RWPE1 (cell line): ENCODE results near the gene FYN.

Source experiments
- CTCF ChIA-PET: fragments of 350-600 bp; sonication (Branson Sonifier 250); formaldehyde crosslinking; extraction: SDS; loops from one replicate; lab custom pipeline; 2021; lab: Yijun Ruan, JAX
- POLR2A ChIA-PET: fragments of 400-600 bp; formaldehyde crosslinking; extraction: SDS; loops from one replicate; lab custom pipeline; 2020; ENCODE audit warnings: antibody characterized with exemption; ENCODE audit not compliant: low non-redundant PET; lab: Yijun Ruan, JAX
- DNase-seq: peaks from one replicate; pipeline ENCODE4 v3.0.0; 2012; ENCODE audit warnings: low spot score
- H3K27ac ChIP-seq: fragments of 450-650 bp; 2 replicates; pipeline ENCODE4 v1.5.1; 2017
- CTCF ChIP-seq: fragments of 450-650 bp; conservative IDR thresholded peaks from 2 replicates; pipeline ENCODE4 v1.5.1; 2017; ENCODE audit warnings: low read depth, mild to moderate bottlenecking

The FYN gene

GRCh38 chr6:111800259-111800765 is 72.9 kb downstream of the FYN start:
- TF ChIP-seq CTCF = no peak
- DNase-seq = no peak
- CTCF ChIA-PET = no interaction called here
- no peak overlapping the region for H3K27ac ChIP-seq
- POLR2A ChIA-PET = no interaction called here

DNA sequence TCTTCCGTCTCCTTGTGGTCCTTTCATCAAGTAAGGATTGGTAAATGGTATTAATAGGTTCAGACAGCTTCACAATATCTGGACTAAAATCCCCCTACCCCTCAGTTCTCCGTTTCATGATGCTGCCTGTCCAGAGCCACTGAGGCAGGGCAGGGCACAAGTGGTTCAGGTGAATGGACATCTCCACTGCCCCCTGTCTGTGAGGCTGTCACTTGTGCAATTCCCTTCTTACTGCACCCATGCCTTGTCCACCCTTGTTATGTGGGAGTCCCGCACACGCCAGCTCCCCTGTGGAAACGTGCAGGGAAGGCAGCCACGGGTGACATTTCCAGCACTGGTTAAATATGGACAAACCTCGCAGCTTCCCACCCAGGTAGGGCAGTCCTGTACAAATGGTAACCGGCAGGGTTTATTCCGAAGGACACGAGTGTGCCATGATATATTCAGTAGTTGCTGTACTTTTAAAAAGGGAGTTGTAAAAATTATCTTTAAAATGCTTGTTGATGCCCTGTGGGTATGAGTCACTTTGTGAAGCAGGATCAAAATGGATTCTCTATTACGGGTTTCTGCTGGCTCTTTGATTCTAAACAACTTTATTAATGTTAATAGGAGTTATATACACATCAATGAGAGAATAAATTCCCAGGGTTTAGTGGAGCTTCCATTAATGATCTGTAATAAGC is 73.5 kb downstream of the FYN start:
- ChIA-PET CTCF (no interaction called here), POLR2A (no interaction called here)
- DNase-seq = no peak
- no peak for TF ChIP-seq CTCF
- no peak overlapping the region for H3K27ac ChIP-seq

DNA sequence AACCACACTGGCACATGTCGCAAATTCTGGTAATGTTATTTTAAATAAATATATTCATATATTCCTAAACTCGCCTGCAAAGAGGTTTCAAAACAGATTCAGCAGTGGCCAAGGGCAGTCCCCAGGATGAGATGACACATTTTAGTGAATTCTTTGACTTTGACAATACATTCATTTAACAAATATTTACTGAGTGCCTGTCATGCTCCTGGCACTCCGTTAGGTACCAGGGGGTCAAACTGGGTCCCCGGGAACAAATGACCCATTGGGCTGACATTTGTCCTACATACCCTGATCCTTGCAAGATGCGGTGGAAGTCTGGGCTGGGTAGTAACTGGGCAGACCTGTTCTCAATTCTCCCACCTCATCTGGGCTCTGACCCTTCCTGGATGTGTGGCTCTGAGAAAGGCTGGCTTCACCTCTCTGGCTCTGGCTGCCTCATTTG is 74.9 kb downstream of the FYN start:
- no peak for DNase-seq
- ChIA-PET CTCF (no interaction called here), POLR2A (no interaction called here)
- TF ChIP-seq CTCF = no peak
- no peak overlapping the region for H3K27ac ChIP-seq

GRCh38 chr6:111796310-111796918 is 76.8 kb downstream of the FYN start:
- no peak for TF ChIP-seq CTCF
- ChIA-PET CTCF (no interaction called here), POLR2A (no interaction called here)
- H3K27ac ChIP-seq = no peak overlapping the region
- no peak for DNase-seq

DNA sequence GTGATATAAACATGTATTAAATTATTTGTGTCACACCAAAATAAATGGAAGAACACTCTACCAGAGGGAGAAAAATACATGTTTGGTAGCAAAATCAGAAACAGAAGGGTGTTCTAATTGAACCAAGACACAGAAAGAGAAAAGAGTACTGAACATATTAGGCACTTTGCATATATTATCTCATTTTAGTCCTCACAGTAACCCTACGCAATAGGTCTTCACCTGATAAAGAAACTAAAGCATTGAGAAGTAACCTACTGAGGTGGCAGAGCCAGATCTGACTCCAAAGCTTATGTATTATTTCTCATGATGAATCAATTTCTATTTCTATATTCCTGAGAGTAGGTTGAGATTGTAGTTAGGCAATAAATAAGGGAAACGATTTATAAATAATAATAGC is 77.7 kb downstream of the FYN start:
- CTCF ChIA-PET = no interaction called here
- no peak overlapping the region for H3K27ac ChIP-seq
- no peak for DNase-seq
- POLR2A ChIA-PET = no interaction called here
- TF ChIP-seq CTCF = no peak

DNA sequence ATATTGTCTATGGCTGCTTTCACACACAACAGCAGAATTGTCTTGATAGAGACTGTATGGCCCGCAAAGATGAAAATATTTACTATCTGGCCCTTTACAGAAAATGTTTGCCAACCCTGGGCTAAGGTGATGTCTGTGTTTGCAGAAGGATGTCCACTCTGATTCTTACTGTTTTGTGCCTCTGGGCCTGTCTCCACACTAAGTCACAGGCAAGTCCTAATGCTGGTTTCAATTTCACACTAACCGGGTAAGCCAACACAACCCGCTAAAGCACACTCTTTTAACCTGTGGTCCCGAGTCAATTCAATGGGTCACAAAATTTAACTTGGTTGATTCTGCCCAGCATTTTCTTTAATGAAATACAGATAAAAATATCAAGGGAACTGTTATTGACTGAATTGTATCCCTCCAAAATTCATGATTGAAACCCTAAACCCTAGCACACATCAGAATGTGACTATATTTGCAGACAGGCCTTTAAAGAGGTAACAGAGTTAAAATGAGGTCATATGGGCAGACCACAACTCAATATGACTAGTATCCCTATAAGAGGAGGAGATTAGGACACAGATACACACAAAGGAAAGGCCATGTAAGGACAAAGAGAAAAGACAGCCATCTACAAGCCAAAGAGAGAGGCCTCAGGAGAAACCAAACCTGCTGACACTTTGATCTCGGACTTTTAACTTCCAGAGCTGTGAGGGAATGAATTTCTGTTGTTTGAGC is 78.4 kb downstream of the FYN start:
- no peak for TF ChIP-seq CTCF
- no peak overlapping the region for H3K27ac ChIP-seq
- DNase-seq = no peak
- POLR2A ChIA-PET = no interaction called here
- CTCF ChIA-PET = no interaction called here
